K562 (cell line): ENCODE data around the gene SLC13A3. TPM values are rescaled to one million over a fixed set of nuclear protein-coding genes. Genes with fewer than 3 reads are reported as not detected.

ENCODE experiments used
- E2F3 ChIP-seq: fragments of 250-450 bp; sonication (Bioruptor Pico); IDR thresholded peaks from 2 replicates; pipeline ENCODE4 v1.4.0; 2020; ENCODE audit warnings: mild to moderate bottlenecking
- KDM5B ChIP-seq: fragments of 200-600 bp; sonication (generic); IDR thresholded peaks from 2 replicates; pipeline ENCODE4 v1.6.1; 2012; ENCODE audit warnings: low read depth, mild to moderate bottlenecking, moderate library complexity, low read length, control low read depth, inconsistent platforms; ENCODE audit not compliant: insufficient replicate concordance
- MYNN ChIP-seq, 2 experiments: sonication (generic); formaldehyde crosslinking in 1 of 2; IDR thresholded peaks; 2 replicates each; pipeline versions ENCODE4 v1.5.0 to v1.6.1; 2016 to 2020; ENCODE audit warnings: antibody characterized with exemption in 1 of 2, missing genetic modification reagents in 1 of 2
- OTX1 ChIP-seq: fragments of 450-650 bp; formaldehyde crosslinking; IDR thresholded peaks from 2 replicates; pipeline ENCODE4 v1.4.0; 2022; ENCODE audit warnings: mild to moderate bottlenecking
- RBFOX2 ChIP-seq: fragments of 200-400 bp; formaldehyde crosslinking; IDR thresholded peaks from 2 replicates; pipeline ENCODE4 v1.6.1; 2017; ENCODE audit warnings: low read depth, mild to moderate bottlenecking, low read length, moderate library complexity
- RFX1 ChIP-seq: fragments of 450-650 bp; IDR thresholded peaks from 2 replicates; pipeline ENCODE4 v1.6.1; 2016; ENCODE audit warnings: mild to moderate bottlenecking, moderate library complexity
- polyA plus RNA-seq, 8 experiments: library from polyadenylated mRNA; depleted of rRNA in 4 of 8; stranded (reverse) in 5 of 8; unstranded in 3 of 8; fragments of >200 nt; fragmentation: Nextera tagmentation in 2 of 8; fragmentation: Illumina TruSeq in 1 of 8; extraction: Ambion mirVana in 2 of 8; extraction: Trizol in 1 of 8; gene quantifications; 2 replicates each; pipeline versions ENCODE4 v1.2.1 to v1.2.3, GENCODE V29; 2011 to 2014; ENCODE audit warnings: inconsistent platforms in 1 of 8, missing spikeins in 1 of 8
- total RNA-seq, 7 experiments: library from RNA; depleted of rRNA in 6 of 7; stranded (reverse); fragments of >200 nt in 6 of 7; fragmentation: Illumina TruSeq in 2 of 7; extraction: Trizol in 2 of 7; gene quantifications; 2 replicates each; pipeline versions ENCODE4 v1.2.1 to v1.2.3, GENCODE V29; 2011 to 2021; ENCODE audit warnings: low replicate concordance in 1 of 7
- TF ChIP-seq, protein P1 (sequence below), 2 experiments: fragments of 450-650 bp; IDR thresholded peaks; 2 replicates each; pipeline ENCODE4 v1.6.1; 2018; ENCODE audit warnings: mild to moderate bottlenecking in 2 of 2, low read depth in 1 of 2; ENCODE audit not compliant: partially characterized antibody in 2 of 2
- TF ChIP-seq, protein P2 (sequence below): sonication (generic); formaldehyde crosslinking; IDR thresholded peaks from 2 replicates; pipeline ENCODE4 v1.8.1; 2023; ENCODE audit warnings: mild to moderate bottlenecking, missing genetic modification reagents
- TF ChIP-seq, protein P3 (sequence below): fragments of 450-650 bp; formaldehyde crosslinking; IDR thresholded peaks from 2 replicates; pipeline ENCODE4 v1.4.0; 2020; ENCODE audit warnings: mild to moderate bottlenecking, moderate library complexity
- TF ChIP-seq, protein P4 (sequence below): conservative IDR thresholded peaks from 2 replicates; pipeline ENCODE4 v1.6.1; 2011; ENCODE audit warnings: low read depth, mild to moderate bottlenecking, low read length; ENCODE audit not compliant: control insufficient read depth

The SLC13A3 gene
- total and polyA plus RNA-seq, 9 of the 15 experiments (the other 6 are each of a cell fraction or from before 2014, with no cell fraction given) = 5.5 to 16.4 (median 8.5) TPM

DNA sequence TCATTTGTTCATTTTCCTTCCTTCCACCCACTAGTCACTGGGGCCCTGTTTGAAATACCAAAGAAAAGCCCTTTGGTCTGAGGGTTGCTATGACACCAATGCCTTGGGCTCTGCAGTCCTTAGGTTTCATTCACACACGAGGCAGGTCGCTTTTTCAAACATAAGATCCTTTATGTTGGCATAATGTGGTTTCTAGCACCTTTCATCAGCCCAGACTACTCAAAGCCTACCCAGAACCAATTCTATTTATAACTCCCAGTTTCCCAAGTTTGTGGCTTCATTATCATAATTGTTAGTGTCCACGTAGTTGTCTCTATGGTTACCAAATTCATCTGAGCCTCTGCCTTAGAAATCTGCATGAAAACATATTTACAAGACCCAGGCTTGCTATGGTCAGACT lies 44.6 kb upstream of the SLC13A3 start (continued):
- TF ChIP-seq, protein P1, sequence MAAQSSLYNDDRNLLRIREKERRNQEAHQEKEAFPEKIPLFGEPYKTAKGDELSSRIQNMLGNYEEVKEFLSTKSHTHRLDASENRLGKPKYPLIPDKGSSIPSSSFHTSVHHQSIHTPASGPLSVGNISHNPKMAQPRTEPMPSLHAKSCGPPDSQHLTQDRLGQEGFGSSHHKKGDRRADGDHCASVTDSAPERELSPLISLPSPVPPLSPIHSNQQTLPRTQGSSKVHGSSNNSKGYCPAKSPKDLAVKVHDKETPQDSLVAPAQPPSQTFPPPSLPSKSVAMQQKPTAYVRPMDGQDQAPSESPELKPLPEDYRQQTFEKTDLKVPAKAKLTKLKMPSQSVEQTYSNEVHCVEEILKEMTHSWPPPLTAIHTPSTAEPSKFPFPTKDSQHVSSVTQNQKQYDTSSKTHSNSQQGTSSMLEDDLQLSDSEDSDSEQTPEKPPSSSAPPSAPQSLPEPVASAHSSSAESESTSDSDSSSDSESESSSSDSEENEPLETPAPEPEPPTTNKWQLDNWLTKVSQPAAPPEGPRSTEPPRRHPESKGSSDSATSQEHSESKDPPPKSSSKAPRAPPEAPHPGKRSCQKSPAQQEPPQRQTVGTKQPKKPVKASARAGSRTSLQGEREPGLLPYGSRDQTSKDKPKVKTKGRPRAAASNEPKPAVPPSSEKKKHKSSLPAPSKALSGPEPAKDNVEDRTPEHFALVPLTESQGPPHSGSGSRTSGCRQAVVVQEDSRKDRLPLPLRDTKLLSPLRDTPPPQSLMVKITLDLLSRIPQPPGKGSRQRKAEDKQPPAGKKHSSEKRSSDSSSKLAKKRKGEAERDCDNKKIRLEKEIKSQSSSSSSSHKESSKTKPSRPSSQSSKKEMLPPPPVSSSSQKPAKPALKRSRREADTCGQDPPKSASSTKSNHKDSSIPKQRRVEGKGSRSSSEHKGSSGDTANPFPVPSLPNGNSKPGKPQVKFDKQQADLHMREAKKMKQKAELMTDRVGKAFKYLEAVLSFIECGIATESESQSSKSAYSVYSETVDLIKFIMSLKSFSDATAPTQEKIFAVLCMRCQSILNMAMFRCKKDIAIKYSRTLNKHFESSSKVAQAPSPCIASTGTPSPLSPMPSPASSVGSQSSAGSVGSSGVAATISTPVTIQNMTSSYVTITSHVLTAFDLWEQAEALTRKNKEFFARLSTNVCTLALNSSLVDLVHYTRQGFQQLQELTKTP (IDR thresholded peaks at IDR 0.05; ENCODE audit: low read depth in 1 of 2, partially characterized antibody in 2 of 2) = no peak
- peak; percentile 64 for TF ChIP-seq RFX1
- peak; percentile 66; the same call in 1 of the 2 replicates for TF ChIP-seq MYNN (IDR thresholded peaks at IDR 0.05)
- TF ChIP-seq MYNN (CRISPR knock-in tag; IDR thresholded peaks at IDR 0.05) = no peak
- TF ChIP-seq, protein P2, sequence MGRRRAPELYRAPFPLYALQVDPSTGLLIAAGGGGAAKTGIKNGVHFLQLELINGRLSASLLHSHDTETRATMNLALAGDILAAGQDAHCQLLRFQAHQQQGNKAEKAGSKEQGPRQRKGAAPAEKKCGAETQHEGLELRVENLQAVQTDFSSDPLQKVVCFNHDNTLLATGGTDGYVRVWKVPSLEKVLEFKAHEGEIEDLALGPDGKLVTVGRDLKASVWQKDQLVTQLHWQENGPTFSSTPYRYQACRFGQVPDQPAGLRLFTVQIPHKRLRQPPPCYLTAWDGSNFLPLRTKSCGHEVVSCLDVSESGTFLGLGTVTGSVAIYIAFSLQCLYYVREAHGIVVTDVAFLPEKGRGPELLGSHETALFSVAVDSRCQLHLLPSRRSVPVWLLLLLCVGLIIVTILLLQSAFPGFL (CRISPR knock-in tag) = no peak
- no peak for TF ChIP-seq RBFOX2
- no peak for TF ChIP-seq E2F3
- TF ChIP-seq, protein P3, sequence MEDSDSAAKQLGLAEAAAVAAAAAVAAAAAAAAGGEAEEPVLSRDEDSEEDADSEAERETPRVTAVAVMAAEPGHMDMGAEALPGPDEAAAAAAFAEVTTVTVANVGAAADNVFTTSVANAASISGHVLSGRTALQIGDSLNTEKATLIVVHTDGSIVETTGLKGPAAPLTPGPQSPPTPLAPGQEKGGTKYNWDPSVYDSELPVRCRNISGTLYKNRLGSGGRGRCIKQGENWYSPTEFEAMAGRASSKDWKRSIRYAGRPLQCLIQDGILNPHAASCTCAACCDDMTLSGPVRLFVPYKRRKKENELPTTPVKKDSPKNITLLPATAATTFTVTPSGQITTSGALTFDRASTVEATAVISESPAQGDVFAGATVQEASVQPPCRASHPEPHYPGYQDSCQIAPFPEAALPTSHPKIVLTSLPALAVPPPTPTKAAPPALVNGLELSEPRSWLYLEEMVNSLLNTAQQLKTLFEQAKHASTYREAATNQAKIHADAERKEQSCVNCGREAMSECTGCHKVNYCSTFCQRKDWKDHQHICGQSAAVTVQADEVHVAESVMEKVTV (CRISPR knock-in tag) = no peak
- no peak for TF ChIP-seq KDM5B
- TF ChIP-seq, protein P4, sequence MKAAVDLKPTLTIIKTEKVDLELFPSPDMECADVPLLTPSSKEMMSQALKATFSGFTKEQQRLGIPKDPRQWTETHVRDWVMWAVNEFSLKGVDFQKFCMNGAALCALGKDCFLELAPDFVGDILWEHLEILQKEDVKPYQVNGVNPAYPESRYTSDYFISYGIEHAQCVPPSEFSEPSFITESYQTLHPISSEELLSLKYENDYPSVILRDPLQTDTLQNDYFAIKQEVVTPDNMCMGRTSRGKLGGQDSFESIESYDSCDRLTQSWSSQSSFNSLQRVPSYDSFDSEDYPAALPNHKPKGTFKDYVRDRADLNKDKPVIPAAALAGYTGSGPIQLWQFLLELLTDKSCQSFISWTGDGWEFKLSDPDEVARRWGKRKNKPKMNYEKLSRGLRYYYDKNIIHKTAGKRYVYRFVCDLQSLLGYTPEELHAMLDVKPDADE = no peak
- TF ChIP-seq OTX1 (CRISPR knock-in tag) = no peak
